Activated naive CD4-positive, alpha-beta T cell treated with anti-CD3 and anti-CD28 coated beads for 36 hours (primary cell): Measurements from ENCODE around the gene PLPP2. TPM values are rescaled to one million over a fixed set of nuclear protein-coding genes. Genes with fewer than 3 reads are reported as not detected.
"Not testable (repeated sequence)": the region's sequence is repeated elsewhere in the genome, so short reads cannot be mapped to it uniquely, and the experiment has no call there.

ENCODE experiments used
- CTCF ChIA-PET: fragments of 350-600 bp; sonication (Branson Sonifier 250); formaldehyde crosslinking; loops from one replicate; lab custom pipeline; 2021; ENCODE audit warnings: antibody characterized with exemption; lab: Charles Lee
- DNase-seq: peaks from one replicate; pipeline ENCODE4 v3.0.0-alpha.2; 2020
- H3K27ac Mint-ChIP-seq: one replicate; pipeline ENCODE4 v1.8.0; 2021; ENCODE audit warnings: mild to moderate bottlenecking, mixed read lengths
- H3K27me3 Mint-ChIP-seq: one replicate; pipeline ENCODE4 v1.8.0; 2021; ENCODE audit warnings: low read depth, mixed read lengths
- H3K36me3 Mint-ChIP-seq: one replicate; pipeline ENCODE4 v1.8.0; 2021; ENCODE audit warnings: low read depth, mixed read lengths
- H3K4me1 Mint-ChIP-seq: one replicate; pipeline ENCODE4 v1.8.0; 2021; ENCODE audit warnings: low read depth, mixed read lengths
- H3K4me3 Mint-ChIP-seq: one replicate; pipeline ENCODE4 v1.8.0; 2021; ENCODE audit warnings: mild to moderate bottlenecking, moderate library complexity, mixed read lengths
- H3K9me3 Mint-ChIP-seq: one replicate; pipeline ENCODE4 v1.8.0; 2021; ENCODE audit warnings: mixed read lengths
- intact Hi-C: fragments of 100-400 bp; cut with micrococcal nuclease; formaldehyde crosslinking; loops from one replicate; pipeline ENCODE4 v1.15.1; 2023
- total RNA-seq, 2 experiments: library from RNA; stranded (reverse); gene quantifications; one replicate each; pipeline ENCODE4 v1.2.3, GENCODE V29; 2021

The PLPP2 gene
- total RNA-seq, 2 experiments from 2014 or later, result 0.25 to 0.41 TPM

DNA sequence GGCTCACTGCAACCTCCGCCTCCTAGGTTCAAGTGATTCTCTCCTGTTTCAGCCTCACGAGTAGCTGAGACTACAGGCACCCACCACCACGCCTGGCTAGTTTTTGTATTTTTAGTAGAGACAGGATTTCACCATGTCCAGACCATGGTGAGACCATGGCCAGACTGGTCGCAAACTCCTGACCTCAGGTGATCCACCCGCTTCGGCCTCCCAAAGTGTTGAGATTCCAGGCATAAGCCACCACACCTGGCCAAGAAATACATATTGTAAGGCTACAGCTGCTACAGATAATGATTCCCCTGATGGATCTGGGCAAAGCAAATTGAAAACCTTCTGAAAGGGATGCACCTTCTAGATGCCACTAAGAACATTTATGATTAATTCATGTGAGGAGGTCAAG is 17.8 kb downstream of the PLPP2 start:
- intact Hi-C loops, result no loop called here
- CTCF ChIA-PET, result no interaction called here

GRCh38 chr19:271856-272255 is 19.3 kb downstream of the PLPP2 start:
- H3K4me1 Mint-ChIP-seq, result peaks cover 3% of the 10 kb centered on the region
- H3K27me3 Mint-ChIP-seq, result peaks cover 43% of the 10 kb centered on the region
- no peak overlapping the region for H3K4me3 Mint-ChIP-seq
- H3K36me3 Mint-ChIP-seq, result no peaks in the 10 kb centered on the region
- intact Hi-C loops, result no loop called here
- CTCF ChIA-PET, result no interaction called here
- no peaks in the 10 kb centered on the region for H3K9me3 Mint-ChIP-seq
- DNase-seq, result no peak
- no peak overlapping the region for H3K27ac Mint-ChIP-seq

More for the DNA sequence above, 17.8 kb downstream of the PLPP2 start:
- Mint-ChIP-seq H3K36me3 (no peaks in the 10 kb centered on the region), H3K27me3 (peaks cover 45% of the 10 kb centered on the region), H3K27ac (no peak overlapping the region), H3K4me1 (no peaks in the 10 kb centered on the region), H3K4me3 (no peak overlapping the region), H3K9me3 (no peaks in the 10 kb centered on the region)
- DNase-seq, result no peak

- H3K27ac Mint-ChIP-seq, H3K4me3 Mint-ChIP-seq, CTCF ChIA-PET, H3K9me3 Mint-ChIP-seq, H3K4me1 Mint-ChIP-seq, intact Hi-C loops, DNase-seq, H3K36me3 Mint-ChIP-seq: not testable (repeated sequence)
- H3K27me3 Mint-ChIP-seq, result peaks cover 42% of the 10 kb centered on the region
These were observed 20.4 kb downstream of the PLPP2 start for GRCh38 chr19:270766-271318.

GRCh38 chr19:269241-269640 is 22.0 kb downstream of the PLPP2 start:
- Mint-ChIP-seq H3K27ac (no peak overlapping the region), H3K9me3 (no peaks in the 10 kb centered on the region), H3K27me3 (peaks cover 47% of the 10 kb centered on the region), H3K36me3 (no peaks in the 10 kb centered on the region), H3K4me3 (no peak overlapping the region), H3K4me1 (peaks cover 7% of the 10 kb centered on the region)
- intact Hi-C loops, result no loop called here
- DNase-seq, result no peak
- CTCF ChIA-PET, result no interaction called here

GRCh38 chr19:262125-262524 is 29.1 kb downstream of the PLPP2 start:
- intact Hi-C loops, result no loop called here
- no peak for DNase-seq
- CTCF ChIA-PET, result interaction anchor here (0.7 kb wide), 1 partner anchor 15 kb away, joined by 3 read pairs; no protein-coding TSS in a partner anchor
- peaks cover 39% of the 10 kb centered on the region for H3K27me3 Mint-ChIP-seq
- H3K27ac Mint-ChIP-seq, result peak overlapping the region; percentile 93
- H3K4me3 Mint-ChIP-seq, result no peak overlapping the region
- no peaks in the 10 kb centered on the region for H3K36me3 Mint-ChIP-seq
- H3K9me3 Mint-ChIP-seq, result no peaks in the 10 kb centered on the region
- H3K4me1 Mint-ChIP-seq, result peaks cover 20% of the 10 kb centered on the region

DNA sequence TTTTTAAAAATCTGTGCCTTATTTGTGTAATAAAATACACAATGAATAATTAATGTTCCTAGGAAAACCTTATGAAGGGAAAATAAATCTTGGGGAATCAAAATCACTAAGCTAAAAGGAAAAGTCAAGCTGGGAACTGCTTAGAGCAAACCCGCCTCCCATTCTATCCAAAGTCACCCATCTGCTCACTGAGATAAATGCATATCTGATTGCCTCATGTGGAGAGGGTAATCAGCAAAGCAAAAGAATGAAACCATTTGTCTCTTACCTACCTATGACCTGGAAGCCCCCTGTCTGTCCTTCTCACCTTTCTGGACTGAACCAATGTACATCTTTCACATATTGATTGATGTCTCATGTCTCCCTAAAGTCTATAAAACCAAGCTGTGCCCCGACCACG is 34.4 kb downstream of the PLPP2 start:
- peaks cover 34% of the 10 kb centered on the region for H3K27me3 Mint-ChIP-seq
- H3K4me3 Mint-ChIP-seq, DNase-seq, intact Hi-C loops, H3K4me1 Mint-ChIP-seq, CTCF ChIA-PET, H3K36me3 Mint-ChIP-seq, H3K9me3 Mint-ChIP-seq, H3K27ac Mint-ChIP-seq: not testable (repeated sequence)

DNA sequence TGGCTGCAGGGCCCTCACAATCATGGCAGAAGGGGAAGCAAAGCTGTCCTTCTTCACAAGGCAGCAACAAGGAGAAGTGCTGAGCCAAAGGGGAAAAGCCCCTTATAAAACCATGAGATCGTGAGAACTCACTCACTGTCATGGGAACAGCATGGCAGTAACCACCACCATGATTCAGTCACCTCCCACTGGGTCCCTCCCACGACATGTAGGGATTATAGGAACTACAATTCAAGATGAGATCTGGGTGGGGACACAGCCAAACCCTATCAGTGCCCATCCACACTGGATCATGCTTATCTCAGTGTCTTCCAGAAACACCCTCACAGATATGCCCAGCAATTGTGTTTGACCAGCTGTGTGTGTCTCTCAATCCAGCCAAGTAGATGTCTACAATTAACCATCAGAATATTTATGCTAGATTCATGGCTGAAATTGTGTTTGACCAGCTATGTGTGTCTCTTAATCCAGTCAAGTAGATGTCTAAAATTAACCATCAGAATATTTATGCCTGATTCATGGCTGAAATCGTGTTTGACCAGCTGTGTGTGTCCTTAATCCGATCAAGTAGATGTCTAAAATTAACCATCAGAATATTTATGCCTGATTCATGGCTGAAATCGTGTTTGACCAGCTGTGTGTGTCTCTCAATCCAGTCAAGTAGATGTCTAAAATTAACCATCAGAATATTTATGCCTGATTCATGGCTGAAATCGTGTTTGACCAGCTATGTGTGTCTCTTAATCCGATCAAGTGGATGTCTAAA is 38.6 kb downstream of the PLPP2 start:
- not testable (repeated sequence) for DNase-seq

DNA sequence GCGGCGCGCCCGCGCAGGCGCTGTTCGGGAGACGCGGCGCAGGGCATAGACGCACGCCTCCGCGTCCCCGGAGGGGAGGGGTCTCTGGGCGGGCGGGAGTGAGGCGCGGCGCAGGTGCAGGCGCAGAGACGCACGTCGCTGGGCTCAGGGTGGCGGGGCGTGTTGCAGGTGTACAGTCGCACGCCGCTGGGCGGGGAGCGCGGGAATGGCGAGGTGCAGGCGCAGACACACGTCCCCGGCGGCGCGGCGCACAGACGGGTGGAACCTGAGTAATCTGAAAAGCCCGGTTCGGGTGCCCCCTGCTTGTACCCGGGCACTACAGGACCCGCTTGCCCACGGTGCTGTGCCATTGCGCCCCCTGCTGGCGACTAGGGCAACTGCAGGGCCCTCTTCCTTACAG is 44.7 kb downstream of the PLPP2 start:
- no peaks in the 10 kb centered on the region for H3K9me3 Mint-ChIP-seq
- no peaks in the 10 kb centered on the region for H3K36me3 Mint-ChIP-seq
- H3K27me3 Mint-ChIP-seq, result peaks cover 1% of the 10 kb centered on the region
- no peak overlapping the region for H3K27ac Mint-ChIP-seq
- no peaks in the 10 kb centered on the region for H3K4me1 Mint-ChIP-seq
- CTCF ChIA-PET, result interaction anchor here (1.0 to 1.4 kb wide), 4 partner anchors 13 to 264 kb away, joined by 3 to 6 read pairs (median 4); no protein-coding TSS in a partner anchor
- no peak overlapping the region for H3K4me3 Mint-ChIP-seq
- intact Hi-C loops, result no loop called here
- no peak for DNase-seq

More for the DNA sequence above, 38.6 kb downstream of the PLPP2 start:
- H3K36me3 Mint-ChIP-seq, H3K4me1 Mint-ChIP-seq, intact Hi-C loops, H3K9me3 Mint-ChIP-seq, H3K27ac Mint-ChIP-seq, H3K4me3 Mint-ChIP-seq, CTCF ChIA-PET: not testable (repeated sequence)
- peaks cover 32% of the 10 kb centered on the region for H3K27me3 Mint-ChIP-seq

GRCh38 chr19:245900-246299 is 45.3 kb downstream of the PLPP2 start:
- CTCF ChIA-PET, intact Hi-C loops: not testable (repeated sequence)
- H3K4me3 Mint-ChIP-seq, result peak overlapping the region; percentile 52

GRCh38 chr19:245457-245856 is 45.7 kb downstream of the PLPP2 start:
- intact Hi-C loops, result no loop called here
- no peak overlapping the region for H3K4me3 Mint-ChIP-seq

More at GRCh38 chr19:245900-246299, 45.3 kb downstream of the PLPP2 start:
- not testable (repeated sequence) for H3K36me3 Mint-ChIP-seq, DNase-seq, H3K9me3 Mint-ChIP-seq, H3K27me3 Mint-ChIP-seq, H3K27ac Mint-ChIP-seq, H3K4me1 Mint-ChIP-seq

More at GRCh38 chr19:245457-245856, 45.7 kb downstream of the PLPP2 start:
- Mint-ChIP-seq H3K27ac (no peak overlapping the region), H3K9me3 (no peaks in the 10 kb centered on the region), H3K36me3 (no peaks in the 10 kb centered on the region), H3K27me3 (no peaks in the 10 kb centered on the region), H3K4me1 (no peaks in the 10 kb centered on the region)
- CTCF ChIA-PET, result no interaction called here
- no peak for DNase-seq

Other genes starting within 250 kb of the PLPP2 start
- not detected for gene OR4F17, start 184.3 kb downstream of the PLPP2 start, total RNA-seq
- gene MIER2, start 53.4 kb upstream of the PLPP2 start, total RNA-seq, result 10 to 100 TPM; 19.4 to 20.4 TPM
- gene C2CD4C, start 117.7 kb upstream of the PLPP2 start, total RNA-seq, result under 1 TPM; 0.10 to 0.12 TPM
- not detected for gene SHC2, start 169.6 kb upstream of the PLPP2 start, total RNA-seq
- gene MADCAM1, start 205.1 kb upstream of the PLPP2 start, total RNA-seq, result under 1 TPM; 0.24 to 0.37 TPM
- 1 to 10 TPM; 4.2 to 5.1 TPM for gene TPGS1, start 216.1 kb upstream of the PLPP2 start, total RNA-seq
- gene CDC34, start 240.4 kb upstream of the PLPP2 start, total RNA-seq, result 10 to 100 TPM; 42.1 to 42.5 TPM